ENCODE data around the gene ACSF2. TPM values are rescaled to one million over a fixed set of nuclear protein-coding genes. Genes with fewer than 3 reads are reported as not detected.
A peak's percentile ranks its signal among the peaks of the same experiment; 100 is the strongest.

ACSF2 gene
- total and polyA plus RNA-seq, 5 donors, result 61.1 to 112 (median 90.8) TPM

DNA sequence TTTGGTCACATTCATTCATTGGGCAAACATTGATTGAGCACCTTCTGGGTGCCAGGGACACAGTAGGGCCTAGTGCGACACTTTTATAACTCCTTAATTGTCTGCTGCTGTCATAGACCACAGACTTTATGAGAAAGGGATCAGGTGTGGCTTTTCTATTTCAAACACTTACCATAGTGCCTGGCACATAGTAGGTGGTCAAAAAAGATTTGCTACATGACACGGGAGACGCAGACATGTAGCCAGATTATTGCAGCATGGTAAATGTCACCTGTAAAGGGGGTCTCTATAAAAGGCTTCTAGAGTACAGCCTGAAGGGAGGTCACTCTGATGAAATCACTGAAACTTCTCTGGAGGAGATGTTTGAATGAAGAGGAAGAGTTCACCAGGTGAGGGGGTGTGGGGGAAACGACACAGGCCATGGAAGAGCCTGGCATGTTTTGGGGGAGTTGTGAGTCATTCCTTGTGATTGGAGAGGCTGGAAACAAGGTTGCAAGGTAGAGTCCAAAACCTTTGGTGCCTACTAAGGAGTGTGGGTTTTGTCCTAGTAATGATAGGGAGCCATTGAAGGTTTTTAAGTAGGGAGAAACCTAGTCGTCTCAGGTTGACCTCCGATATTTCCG is 54.2 kb downstream of the ACSF2 start:
- H3K9me3 ChIP-seq (ENCODE audit: control insufficient read depth, low read length), result no peaks in the 10 kb centered on the region
- ATAC-seq, result no peak
- no peak overlapping the region for H3K27ac ChIP-seq (ENCODE audit: low read length)
- intact Hi-C loops (cut with DNase I), result loop anchor here (5.0 to 10.0 kb wide), 5 partner anchors 52 to 205 kb away; partner anchors contain the start of gene EPN3 (in 3 of the 4)
- H3K27me3 ChIP-seq (ENCODE audit: control insufficient read depth, insufficient read depth), result no peaks in the 10 kb centered on the region
- WGBS, result 84% methylated on average over 7 of the region's 7 CpGs
- peaks cover 3% of the 10 kb centered on the region for H3K4me1 ChIP-seq (ENCODE audit: control insufficient read depth, insufficient read depth, low read length)
- DNase-seq, result no peak
- H3K4me3 ChIP-seq (ENCODE audit: low read length), result no peak overlapping the region

- H3K27me3 ChIP-seq (ENCODE audit: control insufficient read depth, insufficient read depth), result no peaks in the 10 kb centered on the region
- DNase-seq, result no peak
- WGBS, result 86% methylated on average over 2 of the region's 2 CpGs
- no peak for ATAC-seq
- no peak overlapping the region for H3K4me3 ChIP-seq (ENCODE audit: low read length)
- no peak overlapping the region for H3K27ac ChIP-seq (ENCODE audit: low read length)
- H3K9me3 ChIP-seq (ENCODE audit: control insufficient read depth, low read length), result no peaks in the 10 kb centered on the region
- peaks cover 3% of the 10 kb centered on the region for H3K4me1 ChIP-seq (ENCODE audit: control insufficient read depth, insufficient read depth, low read length)
- intact Hi-C loops (cut with DNase I), result loop anchor here (5.0 to 10.0 kb wide), 5 partner anchors 51 to 204 kb away; partner anchors contain the start of gene EPN3 (in 3 of the 4)
Measured at GRCh38 chr17:50480854-50481490, 55.0 kb downstream of the ACSF2 start.

GRCh38 chr17:50481648-50482047 is 55.6 kb downstream of the ACSF2 start:
- no peaks in the 10 kb centered on the region for H3K9me3 ChIP-seq (ENCODE audit: control insufficient read depth, low read length)
- H3K27ac ChIP-seq (ENCODE audit: low read length), result no peak overlapping the region
- peaks cover 3% of the 10 kb centered on the region for H3K4me1 ChIP-seq (ENCODE audit: control insufficient read depth, insufficient read depth, low read length)
- ATAC-seq (no peak), DNase-seq (no peak)
- intact Hi-C loops (cut with DNase I), result loop anchor here (5.0 to 10.0 kb wide), 5 partner anchors 51 to 203 kb away; partner anchors contain the start of gene EPN3 (in 3 of the 4)
- 82% methylated on average over 4 of the region's 4 CpGs for WGBS
- H3K27me3 ChIP-seq (ENCODE audit: control insufficient read depth, insufficient read depth), result no peaks in the 10 kb centered on the region
- no peak overlapping the region for H3K4me3 ChIP-seq (ENCODE audit: low read length)

- DNase-seq, result peak in 2 of 3 donors; percentile 51 to 58
- Histone ChIP-seq H3K9me3 (ENCODE audit: control insufficient read depth, low read length) (no peaks in the 10 kb centered on the region), H3K4me1 (ENCODE audit: control insufficient read depth, insufficient read depth, low read length) (peaks cover 3% of the 10 kb centered on the region), H3K4me3 (ENCODE audit: low read length) (no peak overlapping the region), H3K27ac (ENCODE audit: low read length) (no peak overlapping the region), H3K27me3 (ENCODE audit: control insufficient read depth, insufficient read depth) (no peaks in the 10 kb centered on the region)
- 88% methylated on average over 23 of the region's 23 CpGs for WGBS
- ATAC-seq, result peak in 1 of 2 donors; percentile 0
- intact Hi-C loops (cut with DNase I), result loop anchor here (5.0 to 10.0 kb wide), 5 partner anchors 50 to 203 kb away; partner anchors contain the start of gene EPN3 (in 3 of the 4)
Measured at GRCh38 chr17:50482110-50482509, 56.1 kb downstream of the ACSF2 start.

- Histone ChIP-seq H3K4me3 (ENCODE audit: low read length) (no peak overlapping the region), H3K27me3 (ENCODE audit: control insufficient read depth, insufficient read depth) (no peaks in the 10 kb centered on the region), H3K9me3 (ENCODE audit: control insufficient read depth, low read length) (no peaks in the 10 kb centered on the region), H3K4me1 (ENCODE audit: control insufficient read depth, insufficient read depth, low read length) (peaks cover 3% of the 10 kb centered on the region), H3K27ac (ENCODE audit: low read length) (peak overlapping the region; percentile 79)
- DNase-seq, result peak; percentile 96 to 98 (median 96)
- intact Hi-C loops (cut with DNase I), result loop anchor here (5.0 to 10.0 kb wide), 5 partner anchors 50 to 202 kb away; partner anchors contain the start of gene EPN3 (in 3 of the 4)
- ATAC-seq, result peak; percentile 67 to 75
- 9% methylated on average over 7 of the region's 7 CpGs for WGBS
Measured at GRCh38 chr17:50482516-50482915, 56.5 kb downstream of the ACSF2 start.

DNA sequence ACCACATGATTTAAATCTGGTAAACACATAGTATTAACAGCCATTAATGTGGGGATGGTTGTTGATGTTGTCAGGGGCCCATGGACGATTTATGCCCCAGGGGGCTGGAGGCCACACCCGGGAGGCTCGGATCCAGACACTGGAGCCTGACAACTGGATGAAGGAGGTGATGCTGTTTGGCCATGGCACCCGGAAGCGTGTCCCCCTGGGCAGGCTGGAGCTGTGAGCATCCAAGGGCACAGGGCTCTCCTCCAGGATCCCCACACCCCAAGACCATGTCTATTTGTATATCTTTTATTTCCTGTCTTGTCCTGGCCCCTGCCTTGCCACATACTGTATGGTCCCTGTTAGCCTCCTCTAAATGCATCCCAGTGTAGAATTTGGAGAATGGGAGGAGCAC is 57.2 kb downstream of the ACSF2 start:
- H3K27ac ChIP-seq (ENCODE audit: low read length), result no peak overlapping the region
- H3K27me3 ChIP-seq (ENCODE audit: control insufficient read depth, insufficient read depth), result no peaks in the 10 kb centered on the region
- DNase-seq, result peak in 2 of 3 donors; percentile 55
- H3K9me3 ChIP-seq (ENCODE audit: control insufficient read depth, low read length), result no peaks in the 10 kb centered on the region
- H3K4me1 ChIP-seq (ENCODE audit: control insufficient read depth, insufficient read depth, low read length), result peaks cover 3% of the 10 kb centered on the region
- no peak overlapping the region for H3K4me3 ChIP-seq (ENCODE audit: low read length)
- intact Hi-C loops (cut with DNase I), result loop anchor here (5.0 to 10.0 kb wide), 5 partner anchors 49 to 202 kb away; partner anchors contain the start of gene EPN3 (in 3 of the 4)
- ATAC-seq, result no peak
- 74% methylated on average over 5 of the region's 5 CpGs for WGBS

DNA sequence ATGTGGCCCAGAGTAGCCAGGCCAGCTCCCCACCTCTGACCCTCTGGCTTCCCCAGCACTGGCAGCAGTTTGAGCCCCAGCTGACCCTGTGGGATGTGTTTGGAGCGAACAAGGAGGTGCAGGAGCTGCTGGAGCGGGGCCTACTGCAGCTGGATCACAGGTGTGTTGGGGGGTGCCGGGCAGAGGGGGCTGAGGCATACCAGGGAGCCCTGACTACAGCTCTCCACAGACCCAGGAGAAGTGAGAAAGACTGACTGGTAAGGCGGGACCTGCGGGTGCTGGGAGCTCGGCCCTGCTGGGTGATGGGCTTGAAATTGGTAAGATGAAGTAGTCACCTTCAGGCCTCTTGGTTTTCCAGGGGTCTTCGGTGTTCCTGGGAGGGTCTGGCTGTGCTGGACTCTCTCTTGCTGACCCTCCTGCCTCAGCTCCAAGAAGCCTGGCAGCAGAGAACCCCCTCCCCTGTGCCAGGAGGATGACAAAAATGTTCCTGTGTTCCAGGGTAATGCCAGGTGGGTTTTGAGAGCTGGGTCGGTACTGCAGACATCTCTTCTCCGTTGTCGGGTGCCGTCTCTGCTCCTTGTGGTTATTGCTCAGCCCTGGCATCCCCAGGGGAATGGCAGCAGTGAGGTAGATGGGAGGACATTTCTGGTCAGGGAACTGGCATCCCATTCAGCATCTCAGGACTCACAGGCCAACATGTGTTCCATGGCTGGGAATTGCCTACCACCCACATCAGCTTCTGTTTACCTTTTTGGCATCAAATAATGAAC is 58.6 kb downstream of the ACSF2 start:
- H3K4me1 ChIP-seq (ENCODE audit: control insufficient read depth, insufficient read depth, low read length), result peaks cover 2% of the 10 kb centered on the region
- no peak for ATAC-seq
- 92% methylated on average over 11 of the region's 11 CpGs for WGBS
- H3K27ac ChIP-seq (ENCODE audit: low read length), result no peak overlapping the region
- intact Hi-C loops (cut with DNase I), result loop anchor here (5.0 to 10.0 kb wide), 5 partner anchors 48 to 200 kb away; partner anchors contain the start of gene EPN3 (in 3 of the 4)
- DNase-seq, result peak in 2 of 3 donors; percentile 12 to 35
- no peaks in the 10 kb centered on the region for H3K9me3 ChIP-seq (ENCODE audit: control insufficient read depth, low read length)
- no peak overlapping the region for H3K4me3 ChIP-seq (ENCODE audit: low read length)
- H3K27me3 ChIP-seq (ENCODE audit: control insufficient read depth, insufficient read depth), result no peaks in the 10 kb centered on the region

GRCh38 chr17:50487213-50488096 is 61.4 kb downstream of the ACSF2 start:
- H3K9me3 ChIP-seq (ENCODE audit: control insufficient read depth, low read length), result no peaks in the 10 kb centered on the region
- H3K27me3 ChIP-seq (ENCODE audit: control insufficient read depth, insufficient read depth), result no peaks in the 10 kb centered on the region
- whole genome bisulfite sequencing, result 83% methylated on average over 17 of the region's 17 CpGs
- no peaks in the 10 kb centered on the region for H3K4me1 ChIP-seq (ENCODE audit: control insufficient read depth, insufficient read depth, low read length)
- ATAC-seq (no peak), DNase-seq (peak in 1 of 3 donors; percentile 39)
- intact Hi-C loops (cut with DNase I), result loop anchor here (10.0 kb wide), 3 partner anchors 47 to 197 kb away; partner anchors contain the start of gene EPN3 (in 2 of the 4)
- no peak overlapping the region for H3K27ac ChIP-seq (ENCODE audit: low read length)
- no peak overlapping the region for H3K4me3 ChIP-seq (ENCODE audit: low read length)

DNA sequence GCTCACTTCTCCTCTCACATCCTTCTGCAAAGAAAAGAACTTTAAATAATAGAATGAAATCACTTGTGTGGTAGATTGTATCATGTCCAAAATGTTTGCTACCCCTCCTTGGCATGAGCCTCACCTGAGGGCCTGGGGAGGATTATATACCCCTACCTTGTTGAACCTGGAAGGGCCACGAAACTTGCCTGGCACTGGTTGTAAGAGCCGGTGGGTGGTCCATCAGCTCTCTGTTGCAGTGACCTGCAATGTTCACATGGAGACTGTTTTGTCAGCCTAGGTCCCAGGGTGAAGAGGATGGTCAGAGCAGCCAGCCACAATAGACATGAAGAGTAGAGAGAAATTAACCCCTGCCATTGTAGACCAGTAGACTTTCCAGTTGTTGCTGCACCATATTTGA is 62.9 kb downstream of the ACSF2 start:
- Histone ChIP-seq H3K27me3 (ENCODE audit: control insufficient read depth, insufficient read depth) (no peaks in the 10 kb centered on the region), H3K27ac (ENCODE audit: low read length) (no peak overlapping the region), H3K4me1 (ENCODE audit: control insufficient read depth, insufficient read depth, low read length) (no peaks in the 10 kb centered on the region), H3K9me3 (ENCODE audit: control insufficient read depth, low read length) (no peaks in the 10 kb centered on the region), H3K4me3 (ENCODE audit: low read length) (no peak overlapping the region)
- WGBS, result 89% methylated on average over 2 of the region's 2 CpGs
- intact Hi-C loops (cut with DNase I), result loop anchor here (10.0 kb wide), 3 partner anchors 46 to 196 kb away; partner anchors contain the start of gene EPN3 (in 2 of the 4)
- DNase-seq (no peak), ATAC-seq (no peak)

GRCh38 chr17:50491505-50491904 is 65.5 kb downstream of the ACSF2 start:
- no peak for ATAC-seq
- 50% methylated on average over 1 of the region's 1 CpG for WGBS

More at GRCh38 chr17:50491505-50491904, 65.5 kb downstream of the ACSF2 start:
- intact Hi-C loops (cut with DNase I), result no loop called here
- DNase-seq, result no peak
- H3K4me1 ChIP-seq (ENCODE audit: control insufficient read depth, insufficient read depth, low read length), result no peaks in the 10 kb centered on the region
- H3K4me3 ChIP-seq (ENCODE audit: low read length), result no peak overlapping the region
- H3K27me3 ChIP-seq (ENCODE audit: control insufficient read depth, insufficient read depth), result no peaks in the 10 kb centered on the region
- no peak overlapping the region for H3K27ac ChIP-seq (ENCODE audit: low read length)
- H3K9me3 ChIP-seq (ENCODE audit: control insufficient read depth, low read length), result no peaks in the 10 kb centered on the region
